ENCODE data around the gene KIF16B.
"Not testable (repeated sequence)": the region's sequence is repeated elsewhere in the genome, so short reads cannot be mapped to it uniquely, and the experiment has no call there.

KIF16B gene

GRCh38 chr20:16476032-16476431 lies 97.2 kb downstream of the KIF16B start:
- peak; percentile 74 for DNase-seq (ENCODE audit: low read depth)

DNA sequence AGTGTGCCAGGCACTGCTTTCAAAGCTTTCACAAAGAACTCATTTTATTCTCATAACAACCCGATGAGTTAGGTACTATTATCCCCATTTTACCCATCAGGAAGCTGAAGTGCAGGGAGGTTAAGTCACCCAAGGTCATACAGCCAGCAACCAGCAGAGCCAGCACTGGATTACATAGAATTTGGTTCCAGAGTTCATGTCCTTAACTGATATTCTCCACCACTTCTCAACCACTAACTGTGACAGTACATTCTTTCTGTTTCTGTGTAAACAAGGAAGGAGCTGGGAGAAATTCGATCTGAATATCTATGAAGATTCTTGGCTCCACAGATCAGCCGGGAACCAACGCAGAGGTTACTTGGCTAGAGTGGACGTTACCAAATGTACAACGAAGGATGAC lies 98.0 kb downstream of the KIF16B start:
- DNase-seq (ENCODE audit: low read depth), result peak; percentile 87

DNA sequence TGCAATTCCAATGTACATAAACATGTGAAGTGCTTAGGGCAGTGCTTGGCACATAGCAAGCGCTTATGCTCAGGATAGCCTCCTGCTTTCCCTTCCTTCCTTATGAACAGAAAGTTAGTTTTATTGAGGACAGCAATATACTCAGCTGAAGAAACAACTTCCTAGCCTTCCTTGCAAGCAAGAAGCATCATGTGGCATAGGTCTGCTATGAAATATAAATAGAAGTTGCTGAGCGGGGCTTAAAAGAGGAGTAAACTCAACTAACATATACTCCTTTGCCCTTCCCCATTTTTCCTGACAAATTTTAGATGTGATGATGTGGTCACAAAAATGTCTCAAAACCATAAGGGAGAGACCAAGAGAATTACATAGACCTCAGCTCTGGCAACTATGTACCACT lies 98.9 kb downstream of the KIF16B start:
- DNase-seq (ENCODE audit: low read depth), result no peak

- DNase-seq (ENCODE audit: low read depth), result peak; percentile 69
Observed at GRCh38 chr20:16472045-16472872, 101.0 kb downstream of the KIF16B start.

DNA sequence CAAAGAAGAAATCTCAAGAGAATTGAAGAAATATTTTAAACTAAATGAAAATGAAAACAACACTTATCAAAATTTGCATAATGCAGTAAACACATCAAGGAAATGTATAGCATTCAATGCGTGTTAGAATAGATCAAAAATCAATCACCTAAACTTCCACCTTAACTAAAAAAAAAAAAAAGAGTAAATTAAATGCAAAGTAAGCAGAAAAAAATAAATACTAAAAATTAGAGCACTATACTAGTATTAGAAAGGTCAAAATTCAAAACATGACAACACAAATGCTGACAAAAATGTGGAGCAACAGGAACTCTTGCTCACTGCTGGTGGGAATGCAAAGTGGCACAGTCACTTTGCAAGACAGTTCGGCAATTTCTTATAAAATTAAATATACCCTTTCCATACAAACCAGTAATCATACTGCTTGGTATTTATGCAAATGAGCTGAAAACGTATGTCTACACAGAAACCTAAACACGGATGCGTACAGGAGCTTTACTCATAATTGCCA lies 103.8 kb downstream of the KIF16B start:
- no peak for DNase-seq (ENCODE audit: low read depth)

GRCh38 chr20:16462711-16463110 lies 110.5 kb downstream of the KIF16B start:
- no peak for DNase-seq (ENCODE audit: low read depth)

DNA sequence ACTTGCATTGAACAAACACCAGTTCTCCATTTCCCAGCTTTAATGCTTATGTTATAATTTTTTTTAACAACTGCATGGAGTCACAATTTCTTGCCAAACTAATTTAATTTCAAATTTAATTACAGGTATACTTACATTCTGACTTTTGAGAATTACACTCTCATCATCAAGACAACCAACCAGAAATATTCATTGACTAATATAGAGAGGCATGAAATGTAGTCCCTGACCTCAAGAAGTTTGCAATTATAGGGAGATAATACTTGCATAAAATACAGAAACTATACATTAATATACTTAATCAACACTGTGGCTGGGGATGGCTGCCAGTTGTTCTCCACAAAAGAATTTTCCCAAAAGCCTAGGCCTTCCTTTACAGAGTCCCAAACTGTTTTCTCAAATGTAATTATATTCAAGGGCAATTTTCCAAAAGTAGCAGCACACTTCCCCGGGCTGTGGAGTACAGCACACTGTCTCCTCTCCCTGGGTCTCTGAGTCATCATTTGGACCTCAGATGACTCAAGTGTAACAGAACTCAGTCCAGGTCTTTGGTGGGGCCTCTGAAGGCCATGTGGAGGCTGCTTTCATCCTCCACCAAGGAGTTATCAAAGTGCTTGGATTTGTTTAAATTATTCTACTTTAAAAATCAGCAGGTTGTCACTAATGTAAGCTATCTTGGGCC lies 114.1 kb downstream of the KIF16B start:
- peak; percentile 92 for DNase-seq (ENCODE audit: low read depth)

DNA sequence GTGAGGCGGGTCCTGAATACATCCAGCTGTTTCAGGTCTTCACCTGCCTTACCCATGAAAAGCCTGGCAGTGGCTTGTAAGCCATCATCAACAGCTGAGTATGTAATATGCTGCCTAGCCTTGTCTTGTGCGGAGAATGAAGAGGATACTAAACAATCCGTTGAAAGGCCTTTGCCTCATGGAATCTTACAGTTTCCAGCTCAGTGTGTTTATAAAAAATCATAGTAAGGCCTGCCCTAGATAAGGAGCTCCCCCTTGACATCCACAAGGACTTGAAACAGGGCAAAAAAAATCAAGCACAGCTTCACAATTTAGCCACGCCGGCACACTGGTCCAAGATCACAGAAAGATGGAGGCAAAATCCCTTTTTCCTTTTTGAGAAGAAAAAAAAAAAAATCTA lies 115.7 kb downstream of the KIF16B start:
- DNase-seq (ENCODE audit: low read depth), result no peak

- no peak for DNase-seq (ENCODE audit: low read depth)
Observed at GRCh38 chr20:16455324-16455723, 117.9 kb downstream of the KIF16B start.

GRCh38 chr20:16451982-16452381 lies 121.3 kb downstream of the KIF16B start:
- no peak for DNase-seq (ENCODE audit: low read depth)

DNA sequence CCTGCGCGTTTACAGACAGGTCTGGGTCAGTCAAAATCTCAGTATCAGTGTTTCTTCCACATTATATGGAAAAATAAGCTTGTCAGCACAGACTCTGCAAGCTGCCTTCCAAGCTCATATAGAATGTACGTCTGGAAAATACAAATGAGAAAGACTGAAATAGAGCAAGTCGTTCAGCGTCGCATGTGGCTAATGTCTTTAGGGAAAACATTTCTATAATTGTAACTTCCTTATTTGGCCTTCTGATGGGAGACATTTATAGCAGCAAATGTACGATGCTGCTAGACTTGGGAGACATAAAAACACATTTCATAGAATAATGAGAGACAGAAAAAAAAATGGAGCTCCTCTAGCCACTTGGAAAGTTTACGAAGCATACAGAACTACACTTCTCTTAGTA lies 122.2 kb downstream of the KIF16B start:
- no peak for DNase-seq (ENCODE audit: low read depth)

GRCh38 chr20:16446991-16447390 lies 126.3 kb downstream of the KIF16B start:
- DNase-seq (ENCODE audit: low read depth), result no peak

DNA sequence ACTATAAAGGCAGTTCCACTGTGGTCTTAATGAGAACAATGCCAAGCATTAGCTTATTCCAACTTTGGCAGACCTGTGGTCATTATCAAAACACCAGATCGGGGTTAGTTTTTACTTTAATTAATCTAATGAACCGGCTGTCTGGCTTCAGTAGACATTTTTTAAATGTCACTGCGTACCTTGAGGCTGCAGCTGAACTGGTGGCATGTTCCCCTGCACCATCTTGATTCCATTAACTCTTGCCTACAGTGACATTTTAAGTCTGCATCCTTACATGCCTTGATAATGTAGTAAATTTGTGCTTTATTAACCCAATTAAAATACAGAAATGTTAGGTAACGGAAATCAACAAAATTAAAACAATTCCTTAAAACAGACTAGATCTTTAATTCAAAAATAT lies 127.0 kb downstream of the KIF16B start:
- DNase-seq (ENCODE audit: low read depth), result no peak

GRCh38 chr20:16445482-16445881 lies 127.8 kb downstream of the KIF16B start:
- no peak for DNase-seq (ENCODE audit: low read depth)

DNA sequence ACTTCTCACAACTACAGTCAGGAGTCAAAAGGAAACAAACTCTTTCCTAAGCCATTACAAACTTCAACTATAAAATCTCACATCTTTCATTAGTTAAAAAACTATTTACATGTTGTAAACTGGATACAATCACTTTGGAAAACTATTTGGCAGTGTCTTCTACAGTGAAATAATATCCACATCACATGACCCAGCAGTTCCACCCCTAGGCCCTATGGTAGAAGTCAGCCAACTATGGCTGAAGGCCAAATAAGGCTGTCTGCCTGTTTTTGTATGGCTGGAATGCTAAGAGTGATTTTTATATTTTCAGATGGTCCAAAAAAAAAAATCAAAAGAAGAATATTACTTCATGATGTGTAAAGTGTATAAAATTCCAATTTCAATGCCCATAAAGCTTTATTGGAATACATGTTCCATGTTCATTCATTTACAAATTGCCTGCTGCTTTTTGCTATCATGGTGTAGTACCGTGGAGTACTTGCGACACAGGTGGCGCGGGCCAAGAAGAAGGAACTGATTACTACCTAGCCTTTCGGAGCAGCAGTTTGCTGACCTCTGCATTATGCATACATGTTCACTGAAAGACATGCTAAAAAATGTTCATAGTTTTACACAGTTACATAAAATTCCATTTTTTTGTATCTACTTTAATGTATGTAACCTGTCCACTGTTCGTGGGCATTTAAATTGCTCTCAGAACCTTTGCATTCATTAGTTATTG lies 129.0 kb downstream of the KIF16B start:
- peak; percentile 30 for DNase-seq (ENCODE audit: low read depth)

DNA sequence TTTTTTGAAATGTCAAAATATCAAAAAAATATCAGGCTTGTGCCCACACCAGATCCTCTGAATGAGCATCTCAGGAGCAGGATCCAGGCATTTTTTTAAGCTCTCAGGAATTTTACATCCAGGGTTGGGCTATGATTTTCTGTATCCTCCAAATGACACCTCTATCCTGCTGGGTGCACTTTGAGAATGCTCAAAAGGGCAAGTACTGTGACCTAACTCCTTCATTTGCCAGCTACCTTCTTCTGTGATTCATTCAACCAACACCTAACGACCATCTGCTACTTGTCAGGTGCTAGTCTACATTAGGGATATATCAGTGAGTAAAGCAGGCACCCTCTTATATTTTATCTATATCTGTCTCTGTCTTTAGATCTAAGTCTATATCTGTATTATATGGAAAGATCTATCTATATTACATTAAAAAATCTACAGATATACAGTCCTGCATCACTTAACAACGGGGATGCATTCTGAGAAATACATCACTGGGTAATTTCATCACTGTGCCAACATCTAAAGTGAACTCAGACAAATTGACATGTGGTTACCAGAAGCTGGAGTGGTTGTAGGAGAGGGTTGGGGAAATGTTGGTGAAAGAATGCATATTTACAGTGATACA lies 131.6 kb downstream of the KIF16B start:
- no peak for DNase-seq (ENCODE audit: low read depth)

DNA sequence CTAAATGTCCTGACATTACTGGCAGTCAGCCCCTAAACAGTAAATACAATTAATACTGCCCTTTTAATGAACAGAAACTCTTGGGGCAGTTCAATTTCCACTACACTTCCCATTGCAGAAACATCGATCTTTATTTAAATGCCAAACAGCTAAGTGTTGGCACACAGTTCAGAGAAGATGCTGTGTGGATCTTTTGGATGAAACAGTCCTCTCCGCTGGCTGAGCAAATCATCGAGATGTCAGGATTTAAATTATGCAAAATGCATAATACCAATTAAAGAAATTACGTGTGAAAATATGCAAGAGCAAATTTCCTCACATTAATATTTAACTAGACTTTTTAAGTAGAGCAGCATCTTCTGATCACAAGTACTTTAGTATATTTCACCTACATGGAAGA lies 132.6 kb downstream of the KIF16B start:
- DNase-seq (ENCODE audit: low read depth), result no peak

- DNase-seq (ENCODE audit: low read depth), result not testable (repeated sequence)
Observed at GRCh38 chr20:16439540-16439939, 133.7 kb downstream of the KIF16B start.

DNA sequence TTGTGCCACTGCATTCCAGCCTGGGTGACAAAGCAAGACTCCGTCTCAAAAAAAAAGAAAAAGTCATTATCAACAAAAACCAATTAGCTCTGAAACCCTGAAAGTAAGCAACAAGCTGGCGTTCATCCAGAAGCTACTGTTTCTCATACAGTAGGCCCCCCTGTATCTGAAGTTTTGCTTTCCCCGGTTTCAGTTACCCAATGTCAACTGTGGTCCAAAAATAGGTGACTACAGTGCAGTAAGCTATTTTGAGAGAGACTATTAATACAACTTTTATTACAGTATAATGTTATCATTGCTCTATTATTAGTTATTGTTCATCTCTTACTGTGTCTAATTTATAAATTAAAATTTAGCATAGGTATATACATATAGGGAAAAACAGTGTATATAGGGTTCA lies 135.1 kb downstream of the KIF16B start:
- DNase-seq (ENCODE audit: low read depth), result no peak

GRCh38 chr20:16437387-16437996 lies 135.8 kb downstream of the KIF16B start:
- no peak for DNase-seq (ENCODE audit: low read depth)

GRCh38 chr20:16434062-16434664 lies 139.1 kb downstream of the KIF16B start:
- peak; percentile 46 for DNase-seq (ENCODE audit: low read depth)

DNA sequence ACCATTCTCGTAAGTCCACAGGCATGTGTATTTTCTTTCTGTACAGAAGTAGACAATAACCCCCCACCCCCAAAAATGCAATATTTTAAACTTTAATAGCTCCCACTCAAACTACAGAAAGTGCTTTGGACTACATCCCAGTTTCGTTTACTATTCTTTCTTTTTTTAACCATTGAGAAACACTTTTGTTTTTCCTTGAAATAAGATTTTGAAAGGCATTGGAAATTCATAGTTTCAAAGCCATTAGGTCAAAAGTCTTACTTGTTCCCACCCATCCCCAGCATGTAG lies 140.0 kb downstream of the KIF16B start:
- DNase-seq (ENCODE audit: low read depth), result no peak
